GM11168 (cell line): Measurements from ENCODE around the gene BRSK2.
"Not testable (repeated sequence)": the region's sequence is repeated elsewhere in the genome, so short reads cannot be mapped to it uniquely, and the experiment has no call there.

Experiments used
- in situ Hi-C: fragments of 300-500 bp; cut with MboI; formaldehyde crosslinking; loops from one replicate; pipeline ENCODE4 v1.12.0; 2022; ENCODE audit warnings: low sequenced_read_pairs; ENCODE audit not compliant: unreplicated experiment

The BRSK2 gene

DNA sequence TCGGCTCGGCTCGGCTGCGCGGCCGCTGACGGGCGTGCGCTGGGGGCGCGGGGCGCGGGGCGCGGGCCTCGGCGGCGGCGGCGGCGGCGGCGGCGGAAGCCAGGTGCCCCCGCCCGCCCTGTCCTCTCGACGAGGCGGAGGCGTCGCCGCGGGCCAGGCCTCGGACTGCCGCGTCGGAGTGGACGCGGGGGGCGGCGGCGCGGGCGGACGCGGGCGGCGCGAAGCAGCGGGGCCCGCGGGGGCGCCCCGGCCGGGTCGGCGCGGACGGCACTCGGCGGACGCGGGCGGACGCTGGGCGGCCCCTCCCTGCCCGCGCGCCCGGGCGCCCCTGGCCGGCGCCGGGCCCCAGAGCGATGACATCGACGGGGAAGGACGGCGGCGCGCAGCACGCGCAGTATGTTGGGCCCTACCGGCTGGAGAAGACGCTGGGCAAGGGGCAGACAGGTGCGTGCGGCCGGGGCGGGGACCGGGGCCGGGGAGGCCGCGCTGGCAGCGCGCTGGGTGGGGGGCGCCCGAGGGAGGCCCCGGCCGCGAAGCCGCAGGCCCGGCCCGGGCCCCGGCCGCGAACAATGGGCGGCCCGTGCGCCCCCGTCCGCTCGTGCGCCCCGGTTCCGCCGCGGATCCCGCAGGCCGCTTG lies at the start of gene BRSK2:
TSS of gene BRSK2 (plus strand) at position 3 of the 637 bp plus-strand sequence. CDS start at position 354, 351 bp downstream.
- in situ Hi-C loops, result no loop called here

DNA sequence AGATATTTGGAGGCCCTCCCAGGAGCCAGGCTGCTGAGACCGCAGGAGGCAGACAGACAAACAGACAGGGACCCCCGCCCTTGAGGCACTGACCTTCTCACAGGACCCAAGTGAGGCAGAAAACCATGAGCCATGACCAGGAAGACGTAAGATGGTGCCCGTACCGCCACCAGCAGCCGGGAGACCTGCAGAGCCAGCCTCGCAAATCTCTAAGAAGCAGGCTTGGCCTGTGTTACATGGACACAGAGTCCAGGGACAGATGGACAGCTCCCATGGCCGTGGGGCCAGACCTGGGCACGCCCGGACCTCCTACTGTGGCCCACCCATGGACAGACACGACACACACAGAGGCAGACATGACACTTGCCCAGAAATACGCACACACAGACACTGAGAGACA lies 49.6 kb upstream of the BRSK2 start:
- in situ Hi-C loops, result no loop called here

DNA sequence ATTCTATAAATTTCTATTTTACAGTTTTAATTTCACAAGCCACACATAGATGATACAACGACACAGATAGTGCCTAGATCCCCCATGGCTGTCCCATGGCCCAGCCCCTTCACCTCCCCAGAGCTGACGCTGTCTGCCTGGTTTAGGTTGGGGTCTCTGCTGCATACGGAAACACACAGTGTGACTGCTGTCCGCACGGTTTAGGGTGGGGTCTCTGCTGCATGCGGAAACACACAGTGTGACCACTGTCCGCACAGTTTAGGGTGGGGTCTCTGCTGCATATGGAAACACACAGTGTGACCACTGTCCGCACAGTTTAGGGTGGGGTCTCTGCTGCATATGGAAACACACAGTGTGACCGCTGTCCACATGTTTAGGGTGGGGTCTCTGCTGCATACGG lies 48.5 kb upstream of the BRSK2 start:
- in situ Hi-C loops, result not testable (repeated sequence)

DNA sequence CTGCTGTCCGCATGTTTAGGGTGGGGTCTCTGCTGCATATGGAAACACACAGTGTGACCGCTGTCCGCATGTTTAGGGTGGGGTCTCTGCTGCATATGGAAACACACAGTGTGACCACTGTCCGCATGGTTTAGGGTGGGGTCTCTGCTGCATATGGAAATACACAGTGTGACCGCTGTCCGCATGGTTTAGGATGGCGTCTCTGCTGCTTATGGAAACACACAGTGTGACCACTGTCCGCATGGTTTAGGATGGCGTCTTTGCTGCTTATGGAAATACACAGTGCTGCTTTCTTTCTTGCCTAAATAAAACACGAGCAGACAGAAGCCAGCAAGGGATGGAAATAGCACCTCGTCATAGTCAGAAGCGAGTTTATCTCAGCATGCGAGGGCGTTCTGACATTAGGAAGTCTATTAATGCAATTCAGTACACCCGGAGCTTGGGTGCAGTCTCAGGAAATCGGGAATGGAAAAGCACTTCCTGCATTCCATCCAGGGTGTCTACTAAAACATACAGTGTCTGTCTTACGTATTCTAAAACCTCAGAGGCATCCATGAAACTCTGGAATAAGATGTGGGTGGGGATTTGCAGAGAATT lies 47.7 kb upstream of the BRSK2 start:
- in situ Hi-C loops, result no loop called here

DNA sequence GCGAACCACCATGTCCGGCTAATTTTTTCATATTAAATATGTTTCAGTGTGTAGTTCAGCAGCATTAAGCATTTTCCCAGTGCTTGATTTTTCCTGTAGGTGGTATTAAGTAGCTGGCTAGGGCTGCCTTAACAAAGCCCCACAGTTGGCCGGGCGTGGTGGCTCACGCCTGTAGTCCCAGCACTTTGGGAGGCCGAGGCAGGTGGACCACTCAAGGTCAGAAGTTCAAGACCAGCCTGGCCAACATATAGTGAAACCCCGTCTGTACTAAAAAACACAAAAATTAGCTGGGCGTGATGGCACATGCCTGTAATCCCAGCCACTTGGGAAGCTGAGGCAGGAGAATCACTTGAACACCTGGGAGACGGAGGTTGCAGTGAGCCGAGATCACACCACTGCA lies 46.8 kb upstream of the BRSK2 start:
- in situ Hi-C loops, result no loop called here

DNA sequence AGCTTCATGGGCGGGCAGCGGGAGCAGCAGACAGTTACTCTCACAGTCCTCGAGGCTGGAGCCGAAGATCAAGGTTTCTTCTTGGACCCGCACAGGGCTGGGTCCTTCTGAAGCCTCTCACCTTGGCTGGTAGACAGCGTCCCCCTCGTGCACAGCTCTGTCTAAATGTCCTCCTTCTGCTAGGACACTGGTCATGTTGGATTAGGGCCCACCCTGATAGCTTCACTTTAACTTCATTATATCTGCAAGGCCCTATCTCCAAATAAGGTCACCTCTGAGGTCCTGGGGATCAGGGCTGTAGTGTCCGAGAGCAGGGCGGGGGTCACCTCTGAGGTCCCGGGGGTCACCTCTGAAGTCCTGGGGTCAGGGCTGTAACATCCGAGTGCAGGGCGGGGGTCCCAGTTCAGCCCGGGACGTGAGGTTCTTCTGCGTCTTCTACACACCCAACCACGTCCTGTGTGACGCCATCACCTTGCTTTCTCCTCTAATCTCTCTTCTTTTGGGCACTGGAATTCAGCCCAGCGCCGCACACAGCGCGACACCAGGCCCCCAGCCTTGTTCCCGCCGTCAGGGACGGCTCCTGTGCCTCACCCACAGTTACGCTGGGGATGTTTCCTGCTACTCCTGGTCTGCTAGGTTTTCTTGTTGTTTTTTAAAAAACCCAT lies 46.2 kb upstream of the BRSK2 start:
- in situ Hi-C loops, result no loop called here

DNA sequence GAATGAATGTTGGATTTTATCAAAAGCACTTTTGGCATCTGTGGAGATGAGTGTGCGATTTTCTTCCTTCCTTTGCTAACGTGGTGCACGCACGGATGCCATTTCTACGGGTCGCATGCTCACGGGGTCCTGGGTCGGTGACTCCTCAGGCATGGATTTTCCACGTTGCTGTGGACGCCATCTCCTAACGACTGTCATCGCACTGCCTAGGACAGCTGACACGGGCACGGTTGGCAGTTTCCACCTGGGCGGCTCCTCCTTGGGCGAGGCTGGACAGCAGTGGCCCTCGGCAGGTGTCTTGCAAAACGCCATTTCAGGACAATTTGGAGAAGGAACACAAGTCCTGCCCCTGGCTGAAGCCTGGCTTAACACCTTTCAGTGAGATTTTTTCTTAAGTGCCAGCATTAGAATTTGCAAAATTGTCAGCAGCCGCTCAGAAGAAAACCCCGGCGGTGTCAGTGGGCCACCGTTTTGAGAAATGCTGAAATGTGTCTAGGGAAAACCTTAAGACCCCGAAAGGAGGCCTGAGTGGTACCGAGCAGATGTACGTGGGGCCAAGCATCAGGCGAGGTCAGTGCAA lies 45.6 kb upstream of the BRSK2 start:
- in situ Hi-C loops, result no loop called here

DNA sequence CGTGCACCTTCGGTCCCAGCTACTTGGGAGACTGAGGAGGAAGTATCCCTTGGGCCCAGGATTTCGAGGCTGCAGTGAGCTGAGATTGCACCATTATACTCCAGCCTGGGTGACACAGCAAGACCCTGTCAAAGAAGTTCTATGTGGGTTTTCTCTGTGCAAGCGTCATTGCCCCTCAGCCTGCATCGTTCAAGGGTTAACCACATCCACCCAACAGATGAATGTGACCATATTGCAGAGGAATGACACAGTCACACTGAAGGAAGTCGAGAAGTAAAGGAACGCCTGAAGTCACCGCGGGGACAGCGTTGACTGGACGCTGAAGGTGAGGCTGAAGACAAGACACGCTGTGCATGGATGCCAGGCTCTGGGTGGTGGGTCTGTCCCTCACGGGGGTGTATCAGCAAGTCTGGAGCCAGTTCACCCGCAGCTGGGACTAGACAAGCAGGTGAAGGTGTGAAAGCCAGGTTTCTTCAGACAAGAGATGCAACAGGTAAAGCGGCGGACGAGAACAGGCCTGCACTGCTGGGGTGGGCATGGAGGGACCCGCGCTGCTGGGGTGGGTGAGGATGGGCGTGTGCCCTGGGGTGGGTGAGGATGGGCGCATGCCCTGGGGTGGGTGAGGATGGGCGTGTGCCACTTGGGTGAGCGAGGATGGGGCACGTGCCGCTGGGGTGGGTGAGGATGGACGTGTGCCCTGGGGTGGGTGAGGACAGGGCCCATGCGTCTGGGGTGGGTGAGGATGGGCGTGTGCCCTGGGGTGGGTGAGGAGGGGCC lies 43.8 kb upstream of the BRSK2 start:
- in situ Hi-C loops, result no loop called here

DNA sequence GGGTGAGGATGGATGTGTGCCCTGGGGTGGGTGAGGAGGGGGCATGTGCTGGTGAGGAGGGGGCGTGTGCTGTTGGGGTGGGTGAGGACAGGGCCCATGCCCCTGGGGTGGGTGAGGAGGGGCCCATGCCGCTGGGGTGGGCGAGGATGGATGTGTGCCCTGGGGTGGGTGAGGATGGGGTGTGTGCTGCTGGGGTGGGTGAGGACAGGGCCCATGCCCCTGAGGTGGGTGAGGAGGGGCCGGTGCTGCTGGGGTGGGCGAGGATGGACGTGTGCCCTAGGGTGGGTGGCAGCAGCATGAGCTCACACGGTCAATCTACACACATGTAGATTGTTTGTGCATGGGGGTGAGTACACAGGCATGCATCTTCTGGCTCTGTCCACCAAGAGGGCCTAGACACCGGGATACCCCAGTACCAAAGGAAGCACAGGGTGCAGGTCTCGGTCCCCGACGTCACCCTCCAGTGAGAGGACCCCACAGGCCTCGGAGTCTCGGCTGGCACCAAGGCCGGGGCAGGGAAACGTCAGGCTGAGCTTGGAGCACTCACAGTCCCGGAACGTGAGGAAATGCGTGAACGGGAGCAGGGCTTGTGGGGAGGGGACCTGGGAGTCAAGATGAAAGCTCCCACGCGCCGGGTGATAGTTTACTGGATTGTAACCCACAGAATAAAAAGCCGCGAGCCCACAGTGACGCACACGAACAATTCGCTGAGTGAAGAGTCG lies 42.9 kb upstream of the BRSK2 start:
- in situ Hi-C loops, result no loop called here

DNA sequence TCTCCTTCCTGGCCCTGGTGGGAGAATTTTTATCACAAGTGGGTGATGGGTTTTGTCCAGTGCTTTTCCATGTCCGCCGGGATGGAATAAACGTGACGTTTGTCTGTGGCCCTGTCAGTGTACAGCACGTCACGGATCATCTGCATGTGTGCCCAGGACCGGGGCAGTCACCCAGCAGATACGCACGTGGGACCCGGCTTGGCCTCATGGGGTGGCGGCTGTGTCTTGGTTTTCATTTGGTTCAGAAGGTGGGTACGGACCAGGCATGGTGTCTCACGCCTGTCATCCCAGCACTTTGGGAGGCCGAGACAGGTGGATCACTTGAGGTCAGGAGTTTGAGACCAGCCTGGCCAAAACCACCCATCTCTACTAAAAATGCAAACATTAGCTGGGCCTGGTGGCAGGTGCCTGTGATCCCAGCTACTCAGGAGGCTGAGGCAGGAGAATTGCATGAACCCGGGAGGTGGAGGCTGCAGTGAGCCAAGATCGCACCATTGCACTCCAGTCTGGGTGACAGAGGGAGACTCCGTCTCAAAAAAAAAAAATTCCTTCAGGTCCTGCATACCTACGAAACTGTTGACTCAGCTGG lies 42.2 kb upstream of the BRSK2 start:
- in situ Hi-C loops, result not testable (repeated sequence)

DNA sequence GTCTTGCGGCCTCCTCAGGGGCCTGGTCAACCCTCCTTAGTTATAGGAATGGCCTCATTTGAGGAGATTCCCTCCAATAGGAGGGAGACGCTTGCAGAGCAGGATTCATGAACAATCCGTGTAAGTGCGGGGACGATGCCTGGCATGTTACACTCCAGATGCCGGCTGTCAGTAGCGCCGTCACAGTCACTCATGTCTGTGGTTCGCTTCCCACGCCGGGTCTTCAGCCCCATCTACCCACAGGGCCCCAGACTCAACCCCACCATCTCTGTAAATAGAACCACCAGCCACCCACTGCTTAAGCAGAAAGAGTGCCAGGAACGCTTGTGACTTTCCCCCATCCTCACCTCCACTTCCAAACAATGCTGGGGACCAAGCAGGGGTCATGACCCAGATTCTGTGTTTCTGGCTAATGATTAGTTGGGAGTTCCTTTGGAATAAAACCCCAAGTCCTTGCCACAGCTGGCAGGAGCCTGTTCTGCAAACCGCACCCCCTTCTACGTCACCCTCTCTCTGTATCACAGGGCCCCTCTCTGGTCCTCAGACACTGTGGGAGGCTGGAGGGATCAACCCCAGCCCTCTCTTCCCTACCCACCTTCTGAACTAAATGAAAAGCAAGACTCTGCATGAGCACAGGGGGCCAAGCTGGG lies 41.5 kb upstream of the BRSK2 start:
- in situ Hi-C loops, result no loop called here

DNA sequence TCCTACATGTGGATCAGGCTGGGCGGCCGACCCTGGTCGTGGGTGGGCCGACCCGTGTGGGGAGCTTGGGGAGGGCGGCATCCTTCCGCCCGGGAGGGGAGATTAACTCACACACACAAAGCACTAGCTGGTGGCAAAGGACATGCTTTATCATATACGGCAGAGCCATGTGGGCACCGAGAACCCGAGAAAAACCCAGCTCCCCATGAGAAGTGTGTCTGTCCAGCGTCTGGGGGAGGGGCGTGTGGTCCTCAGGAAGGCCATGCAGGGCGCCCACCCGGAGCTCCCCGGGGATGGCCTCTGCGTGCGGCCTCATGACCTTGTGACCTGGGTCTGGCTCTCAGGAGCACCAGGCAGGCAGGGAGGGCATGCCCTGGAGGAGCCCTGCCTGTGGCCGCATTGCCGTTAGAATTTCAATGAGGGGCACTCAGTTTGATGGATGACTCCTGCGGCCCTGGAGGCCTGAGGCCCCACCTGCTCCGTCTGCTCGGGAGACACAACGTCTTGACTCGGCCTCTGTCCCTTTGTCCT lies 40.9 kb upstream of the BRSK2 start:
- in situ Hi-C loops, result no loop called here

DNA sequence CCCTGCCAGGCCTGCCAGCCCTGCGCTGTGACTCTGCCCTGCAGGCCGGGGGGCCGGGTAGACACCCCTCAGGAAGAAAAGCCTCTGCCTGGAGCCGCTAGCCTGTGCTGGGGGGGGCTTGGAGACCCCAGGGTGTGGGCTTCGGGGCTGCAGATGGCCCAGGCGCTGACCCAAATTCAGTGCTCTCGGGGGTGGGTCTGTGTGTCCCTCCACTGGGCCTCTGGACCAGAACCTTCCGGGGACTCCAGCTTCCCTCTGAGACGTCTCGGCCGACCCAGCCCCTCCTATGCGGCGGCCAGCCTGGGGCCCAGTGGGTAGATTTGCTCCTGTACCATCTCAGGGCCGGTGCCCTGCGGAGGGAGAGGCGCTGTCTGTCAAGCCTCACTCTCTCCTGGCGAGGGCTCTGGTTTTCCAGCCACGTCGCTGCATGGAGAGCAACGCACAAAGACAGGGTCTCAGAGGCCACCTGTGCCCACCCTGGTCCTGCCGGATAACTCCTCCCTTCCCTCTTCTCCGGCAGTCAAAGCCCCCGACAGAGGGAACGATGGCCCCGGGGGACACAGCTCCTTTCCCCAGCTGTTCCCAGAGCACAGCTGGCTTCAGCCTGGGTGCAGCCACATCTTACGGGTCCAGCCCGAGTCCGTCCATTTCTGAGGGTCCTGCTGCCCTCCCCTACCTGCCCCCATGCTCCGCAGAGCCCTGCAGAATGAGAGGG lies 40.2 kb upstream of the BRSK2 start:
- in situ Hi-C loops, result no loop called here

DNA sequence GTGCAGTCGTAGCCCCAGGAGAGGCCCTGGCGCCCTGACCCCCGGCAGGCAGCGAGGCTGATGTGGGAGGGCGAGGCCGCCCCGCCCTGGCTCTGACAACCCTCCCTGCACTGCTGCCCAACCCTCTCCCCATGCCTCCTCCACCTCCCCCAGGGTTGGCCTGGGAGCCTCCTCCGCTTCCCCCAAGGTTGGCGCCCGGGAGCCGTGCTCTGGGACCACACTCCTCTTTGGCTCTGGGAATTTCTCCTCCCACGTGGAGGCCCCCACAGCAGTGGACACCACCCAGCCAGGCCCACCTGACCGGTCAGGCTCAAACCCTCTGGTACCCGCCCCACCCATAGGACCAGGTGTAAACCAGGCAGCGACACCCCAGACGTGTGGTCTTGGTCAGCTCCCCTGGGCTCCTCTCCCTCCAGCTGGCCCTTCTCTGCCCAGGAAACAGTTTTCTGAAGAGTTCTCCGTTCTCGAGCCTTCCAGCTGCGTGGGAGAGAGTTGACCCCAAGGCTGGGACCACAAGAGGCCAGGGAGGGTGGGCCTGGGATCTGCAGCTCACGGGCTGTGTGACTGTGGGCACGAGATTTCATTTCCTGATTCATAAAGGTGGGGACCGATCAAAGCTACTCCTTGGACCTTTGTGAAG lies 39.5 kb upstream of the BRSK2 start:
- in situ Hi-C loops, result no loop called here

DNA sequence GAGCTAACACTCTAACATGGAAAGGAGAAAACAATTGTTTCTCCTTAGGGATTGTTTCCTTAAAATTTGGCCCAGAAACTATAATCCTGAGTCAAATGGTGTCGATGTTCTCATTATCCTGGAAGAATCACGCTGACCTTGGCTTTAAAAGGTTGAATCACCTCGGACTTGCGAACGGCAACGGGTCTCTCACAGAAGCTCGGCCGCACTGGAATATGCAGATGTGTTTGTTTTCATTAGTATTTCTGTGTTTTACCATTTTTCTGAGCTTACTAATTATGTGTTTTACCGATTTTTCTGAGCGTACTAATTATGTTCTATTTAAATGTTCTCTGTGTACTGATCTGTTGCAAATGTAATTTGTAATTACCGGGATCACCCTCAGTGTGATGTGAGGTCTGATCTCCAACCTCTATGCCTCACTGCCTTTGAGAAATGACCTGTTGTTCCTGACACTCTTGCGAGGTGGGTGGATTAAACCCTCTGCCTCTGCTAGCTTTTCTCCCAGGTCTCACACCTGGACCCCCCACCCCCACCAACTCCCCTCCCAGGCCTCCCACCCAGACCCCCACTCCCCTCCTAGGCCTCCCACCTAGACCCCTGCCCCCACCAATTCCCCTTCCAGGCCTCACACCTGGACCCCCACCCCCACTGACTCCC lies 38.3 kb upstream of the BRSK2 start:
- in situ Hi-C loops, result no loop called here

DNA sequence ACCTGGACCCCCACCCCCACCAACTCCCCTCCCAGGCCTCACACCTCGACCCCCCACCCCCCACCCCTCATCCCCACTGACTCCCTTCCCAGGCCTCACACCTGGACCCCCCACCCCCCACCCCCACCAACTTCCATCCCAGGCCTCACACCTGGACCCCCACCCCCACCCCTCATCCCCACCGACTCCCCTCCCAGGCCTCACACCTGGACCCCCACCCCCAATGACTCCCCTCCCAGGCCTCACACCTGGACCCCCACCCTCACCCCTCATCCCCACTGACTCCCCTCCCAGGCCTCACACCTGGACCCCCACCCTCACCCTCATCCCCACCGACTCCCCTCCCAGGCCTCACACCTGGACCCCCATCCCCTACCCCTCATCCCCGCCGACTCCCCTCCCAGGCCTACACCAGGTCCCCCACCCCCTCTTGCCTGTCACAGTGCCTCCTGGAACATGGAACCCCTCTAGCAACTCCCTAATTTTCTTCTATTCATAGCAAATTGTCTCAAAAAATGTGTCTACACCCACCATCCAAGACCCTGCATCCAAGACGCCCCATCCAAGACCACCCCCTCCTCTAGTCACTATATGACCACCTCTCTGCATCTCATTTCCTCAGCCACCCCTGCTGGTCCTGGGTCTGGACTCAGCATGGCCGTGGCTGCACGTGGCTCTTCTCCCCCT lies 36.9 kb upstream of the BRSK2 start:
- in situ Hi-C loops, result no loop called here
